Ishikawa (cell line): Measurements from ENCODE around the gene CLEC2A.

Experiments
- RAD21 ChIP-seq: IDR thresholded peaks from 2 replicates; pipeline ENCODE4 v1.6.1; 2012; ENCODE audit warnings: low read depth
- TF ChIP-seq, protein P1 (sequence below): IDR thresholded peaks from 2 replicates; pipeline ENCODE4 v1.6.1; 2012; ENCODE audit warnings: low read depth, mild to moderate bottlenecking
- TF ChIP-seq, protein P2 (sequence below): IDR thresholded peaks from 2 replicates; pipeline ENCODE4 v1.6.1; 2012

DNA sequence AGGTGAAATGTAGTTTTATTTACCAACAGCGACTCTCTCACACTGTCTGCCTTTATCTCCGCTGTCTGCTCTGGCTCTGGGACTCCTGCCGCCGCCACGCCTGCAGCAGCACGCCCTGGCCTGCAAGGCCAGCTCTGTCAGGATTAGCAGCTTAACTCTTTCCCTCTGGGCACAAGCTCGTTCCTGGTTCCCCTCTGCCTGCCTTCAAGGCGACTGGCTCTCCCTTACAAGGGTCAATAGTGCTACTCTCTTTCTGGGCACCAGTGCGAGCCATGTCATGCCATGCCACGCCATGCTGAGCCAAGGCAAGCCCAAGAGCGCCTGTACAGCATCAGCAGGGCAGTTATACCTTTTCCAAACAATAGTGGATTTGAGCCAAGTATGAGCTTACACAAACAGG is 59.4 kb downstream of the CLEC2A start:
- TF ChIP-seq, protein P1, sequence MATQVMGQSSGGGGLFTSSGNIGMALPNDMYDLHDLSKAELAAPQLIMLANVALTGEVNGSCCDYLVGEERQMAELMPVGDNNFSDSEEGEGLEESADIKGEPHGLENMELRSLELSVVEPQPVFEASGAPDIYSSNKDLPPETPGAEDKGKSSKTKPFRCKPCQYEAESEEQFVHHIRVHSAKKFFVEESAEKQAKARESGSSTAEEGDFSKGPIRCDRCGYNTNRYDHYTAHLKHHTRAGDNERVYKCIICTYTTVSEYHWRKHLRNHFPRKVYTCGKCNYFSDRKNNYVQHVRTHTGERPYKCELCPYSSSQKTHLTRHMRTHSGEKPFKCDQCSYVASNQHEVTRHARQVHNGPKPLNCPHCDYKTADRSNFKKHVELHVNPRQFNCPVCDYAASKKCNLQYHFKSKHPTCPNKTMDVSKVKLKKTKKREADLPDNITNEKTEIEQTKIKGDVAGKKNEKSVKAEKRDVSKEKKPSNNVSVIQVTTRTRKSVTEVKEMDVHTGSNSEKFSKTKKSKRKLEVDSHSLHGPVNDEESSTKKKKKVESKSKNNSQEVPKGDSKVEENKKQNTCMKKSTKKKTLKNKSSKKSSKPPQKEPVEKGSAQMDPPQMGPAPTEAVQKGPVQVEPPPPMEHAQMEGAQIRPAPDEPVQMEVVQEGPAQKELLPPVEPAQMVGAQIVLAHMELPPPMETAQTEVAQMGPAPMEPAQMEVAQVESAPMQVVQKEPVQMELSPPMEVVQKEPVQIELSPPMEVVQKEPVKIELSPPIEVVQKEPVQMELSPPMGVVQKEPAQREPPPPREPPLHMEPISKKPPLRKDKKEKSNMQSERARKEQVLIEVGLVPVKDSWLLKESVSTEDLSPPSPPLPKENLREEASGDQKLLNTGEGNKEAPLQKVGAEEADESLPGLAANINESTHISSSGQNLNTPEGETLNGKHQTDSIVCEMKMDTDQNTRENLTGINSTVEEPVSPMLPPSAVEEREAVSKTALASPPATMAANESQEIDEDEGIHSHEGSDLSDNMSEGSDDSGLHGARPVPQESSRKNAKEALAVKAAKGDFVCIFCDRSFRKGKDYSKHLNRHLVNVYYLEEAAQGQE: no peak
- TF ChIP-seq RAD21: no peak
- TF ChIP-seq, protein P2, sequence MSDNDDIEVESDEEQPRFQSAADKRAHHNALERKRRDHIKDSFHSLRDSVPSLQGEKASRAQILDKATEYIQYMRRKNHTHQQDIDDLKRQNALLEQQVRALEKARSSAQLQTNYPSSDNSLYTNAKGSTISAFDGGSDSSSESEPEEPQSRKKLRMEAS: no peak
